ENCODE results near the gene SUPT16H.
"Not testable (repeated sequence)": the region's sequence is repeated elsewhere in the genome, so short reads cannot be mapped to it uniquely, and the experiment has no call there.

Gene SUPT16H

DNA sequence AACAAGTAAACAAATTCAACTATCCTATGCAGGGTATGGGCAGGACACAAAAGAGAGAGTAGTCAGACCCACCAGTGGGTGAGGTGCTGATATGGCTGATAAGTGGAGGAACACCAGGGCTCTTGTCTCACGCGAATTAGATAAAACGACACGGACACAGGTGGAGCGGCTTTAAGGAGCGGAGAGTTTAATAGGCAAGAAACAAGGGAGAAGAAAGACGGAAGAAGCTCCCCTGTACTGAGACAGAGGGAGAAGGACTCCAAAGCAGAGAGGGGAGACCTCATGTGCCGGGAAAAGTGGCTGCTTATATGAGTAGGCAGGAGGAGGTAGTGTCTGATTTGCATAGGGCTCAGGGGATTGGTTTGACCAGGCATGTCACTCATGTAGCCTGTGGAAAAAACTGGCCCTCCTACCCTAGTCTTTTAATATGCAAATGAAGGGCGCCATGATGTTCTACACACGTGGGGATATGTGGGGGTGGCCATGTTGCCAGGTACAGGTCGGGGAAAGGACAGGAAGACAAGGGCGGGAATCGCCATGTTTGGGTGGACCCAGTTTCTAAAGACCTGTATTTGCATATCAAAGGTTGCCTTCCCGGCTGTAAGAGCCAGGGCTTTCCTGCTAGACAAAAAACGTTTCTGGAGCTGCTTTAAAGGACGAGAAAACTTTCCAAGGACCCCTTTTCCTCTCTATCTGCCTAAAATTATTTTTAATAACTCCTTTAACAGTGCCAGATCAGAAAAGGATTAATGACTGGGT lies 75.2 kb downstream of the SUPT16H start:
- peaks cover 15% of the 10 kb centered on the region for H3K4me1 Mint-ChIP-seq

DNA sequence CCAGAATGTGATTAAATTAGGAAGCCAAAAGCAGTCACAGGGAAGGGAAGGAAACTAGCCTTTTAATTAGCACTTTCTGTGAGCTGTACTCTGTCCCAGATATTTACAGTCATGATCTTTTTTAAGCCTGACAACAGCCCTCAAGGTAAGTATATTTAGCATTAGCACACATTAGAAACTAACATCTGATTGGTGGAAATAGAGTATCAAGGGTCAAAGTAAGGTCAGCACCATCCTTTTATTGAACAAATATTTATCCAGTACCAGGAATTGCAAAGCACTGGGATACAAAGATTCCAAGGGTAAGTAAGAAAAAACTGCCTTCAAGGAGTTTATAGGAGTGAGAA lies 75.7 kb downstream of the SUPT16H start:
- H3K27ac Mint-ChIP-seq (ENCODE audit: low read depth): peak overlapping the region; percentile 18
- peaks cover 15% of the 10 kb centered on the region for H3K4me1 Mint-ChIP-seq
- no peaks in the 10 kb centered on the region for H3K36me3 Mint-ChIP-seq (ENCODE audit: insufficient read depth)
- H3K4me3 Mint-ChIP-seq: peak overlapping the region; percentile 68
- H3K27me3 Mint-ChIP-seq: no peaks in the 10 kb centered on the region
- no peak for DNase-seq (ENCODE audit: low spot score in 2 of 2)
- no peaks in the 10 kb centered on the region for H3K9me3 Mint-ChIP-seq
- no peak for ATAC-seq (replicated peaks; ENCODE audit: extremely low read depth, poor library complexity, severe bottlenecking)

More for the DNA sequence above, 75.2 kb downstream of the SUPT16H start:
- peak; percentile 88 for ATAC-seq (replicated peaks; ENCODE audit: extremely low read depth, poor library complexity, severe bottlenecking)
- Mint-ChIP-seq H3K9me3 (no peaks in the 10 kb centered on the region), H3K27ac (ENCODE audit: low read depth) (peak overlapping the region; percentile 18), H3K27me3 (no peaks in the 10 kb centered on the region), H3K36me3 (ENCODE audit: insufficient read depth) (no peaks in the 10 kb centered on the region), H3K4me3 (peak overlapping the region; percentile 68)
- DNase-seq (ENCODE audit: low spot score in 2 of 2): peak; percentile 41 to 54

DNA sequence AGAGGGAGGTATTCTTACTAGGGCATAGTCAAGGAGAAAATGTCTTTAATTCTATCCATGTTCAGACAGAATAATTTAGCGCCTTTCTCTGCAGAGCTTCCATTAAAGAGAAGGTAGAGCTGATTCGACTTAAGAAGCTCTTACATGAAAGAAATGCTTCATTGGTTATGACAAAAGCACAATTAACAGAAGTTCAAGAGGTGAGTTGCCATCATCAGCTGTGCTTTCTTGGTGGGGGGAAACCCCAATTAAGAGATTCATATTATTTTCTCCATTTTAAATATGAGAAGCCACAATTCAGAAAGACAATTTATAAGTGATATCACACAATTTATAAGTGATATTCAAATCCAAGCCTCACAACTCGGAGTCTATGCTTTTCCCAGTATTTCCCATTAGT lies 76.2 kb downstream of the SUPT16H start:
- DNase-seq (ENCODE audit: low spot score in 2 of 2): no peak
- no peaks in the 10 kb centered on the region for H3K9me3 Mint-ChIP-seq
- ATAC-seq (replicated peaks; ENCODE audit: extremely low read depth, poor library complexity, severe bottlenecking): no peak
- H3K27me3 Mint-ChIP-seq: no peaks in the 10 kb centered on the region
- H3K4me3 Mint-ChIP-seq: no peak overlapping the region
- H3K36me3 Mint-ChIP-seq (ENCODE audit: insufficient read depth): no peaks in the 10 kb centered on the region
- no peak overlapping the region for H3K27ac Mint-ChIP-seq (ENCODE audit: low read depth)
- H3K4me1 Mint-ChIP-seq: peaks cover 15% of the 10 kb centered on the region

DNA sequence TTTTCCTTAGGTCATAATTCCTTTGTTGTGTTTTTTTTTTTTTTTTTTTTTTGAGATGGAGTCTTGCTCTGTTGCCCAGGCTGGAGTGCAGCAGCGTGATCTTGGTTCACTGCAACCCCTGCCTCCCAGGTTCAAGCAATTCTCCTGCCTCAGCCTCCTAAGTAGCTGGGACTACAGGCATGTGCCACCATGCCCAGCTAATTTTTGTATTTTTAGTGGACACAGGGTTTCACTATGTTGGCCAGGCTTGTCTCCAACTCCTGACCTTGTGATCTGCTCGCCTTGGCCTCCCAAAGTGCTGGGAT lies 81.0 kb downstream of the SUPT16H start:
- not testable (repeated sequence) for H3K36me3 Mint-ChIP-seq (ENCODE audit: insufficient read depth); ATAC-seq (replicated peaks; ENCODE audit: extremely low read depth, poor library complexity, severe bottlenecking); H3K4me3 Mint-ChIP-seq; H3K27ac Mint-ChIP-seq (ENCODE audit: low read depth); H3K4me1 Mint-ChIP-seq; H3K9me3 Mint-ChIP-seq; DNase-seq (ENCODE audit: low spot score in 2 of 2); H3K27me3 Mint-ChIP-seq

DNA sequence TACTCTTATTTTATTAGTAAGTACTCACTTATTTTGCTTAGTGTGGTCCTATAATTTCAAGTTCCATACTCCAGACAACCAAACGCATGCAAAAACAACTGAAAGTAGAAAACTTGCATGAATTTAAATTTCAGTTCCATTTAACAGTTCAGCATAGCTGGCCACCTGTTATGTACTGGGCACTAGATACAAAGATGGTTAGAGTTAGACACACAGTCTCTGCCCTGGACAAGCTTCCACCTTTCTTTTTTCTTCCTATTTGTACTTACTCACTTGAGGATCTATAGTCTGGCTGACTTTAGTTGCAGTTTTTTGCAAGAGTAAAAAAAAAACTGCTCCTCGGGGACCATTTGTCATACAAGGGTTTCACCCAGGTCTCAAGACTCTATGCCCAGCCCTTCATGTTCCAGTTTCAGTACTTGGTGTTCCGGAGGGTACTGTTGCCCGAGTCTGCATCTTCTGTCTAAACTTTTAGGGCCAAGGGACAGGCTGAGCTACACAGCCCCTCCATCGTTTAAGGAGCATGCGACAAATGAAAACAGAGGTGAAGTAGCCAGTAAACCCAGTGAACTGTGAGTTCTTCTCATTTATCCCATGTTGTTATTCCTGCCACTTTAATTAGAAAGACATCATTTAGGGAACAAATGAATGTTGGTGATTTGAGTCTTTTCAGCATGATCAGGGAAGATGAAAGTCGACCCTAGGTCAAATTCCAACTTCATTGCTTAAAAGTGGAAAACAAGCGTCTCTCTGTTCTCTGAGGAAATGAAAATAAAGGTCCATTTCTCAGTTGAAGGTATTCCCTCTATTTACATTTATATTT lies 81.6 kb downstream of the SUPT16H start:
- Mint-ChIP-seq H3K9me3 (no peaks in the 10 kb centered on the region), H3K36me3 (ENCODE audit: insufficient read depth) (peaks cover 1% of the 10 kb centered on the region), H3K4me3 (no peak overlapping the region), H3K4me1 (no peaks in the 10 kb centered on the region), H3K27ac (ENCODE audit: low read depth) (no peak overlapping the region), H3K27me3 (peaks cover 13% of the 10 kb centered on the region)
- ATAC-seq (replicated peaks; ENCODE audit: extremely low read depth, poor library complexity, severe bottlenecking) (no peak), DNase-seq (ENCODE audit: low spot score in 2 of 2) (no peak)

Measured in central memory CD8-positive, alpha-beta T cell (primary cell).